Inflammatory macrophage treated with lipopolysaccharide for 4 hours (primary cell): ENCODE results near the gene IGFBP2.

Experiments used
- DNase-seq: peaks from one replicate; pipeline ENCODE4 v3.0.0-alpha.2; 2020

IGFBP2 gene

GRCh38 chr2:216643986-216644659, 10.9 kb downstream of the IGFBP2 start:
- DNase-seq = no peak

GRCh38 chr2:216644842-216645635, 11.8 kb downstream of the IGFBP2 start:
- no peak for DNase-seq

- no peak for DNase-seq
These were observed 12.4 kb downstream of the IGFBP2 start for GRCh38 chr2:216645636-216645950.

- no peak for DNase-seq
These were observed 12.9 kb downstream of the IGFBP2 start for GRCh38 chr2:216646116-216646515.

GRCh38 chr2:216648105-216648504, 14.9 kb downstream of the IGFBP2 start:
- no peak for DNase-seq

GRCh38 chr2:216649574-216649973, 16.4 kb downstream of the IGFBP2 start:
- no peak for DNase-seq

- DNase-seq = no peak
These were observed 17.5 kb downstream of the IGFBP2 start for GRCh38 chr2:216650626-216651257.

- DNase-seq = peak; percentile 56
These were observed 18.2 kb downstream of the IGFBP2 start for GRCh38 chr2:216651351-216651881.

GRCh38 chr2:216652566-216652965, 19.3 kb downstream of the IGFBP2 start:
- DNase-seq = no peak

- no peak for DNase-seq
These were observed 20.0 kb downstream of the IGFBP2 start for GRCh38 chr2:216653093-216653799.

- no peak for DNase-seq
These were observed 20.7 kb downstream of the IGFBP2 start for GRCh38 chr2:216653931-216654365.

GRCh38 chr2:216654528-216655052, 21.4 kb downstream of the IGFBP2 start:
- no peak for DNase-seq

- no peak for DNase-seq
These were observed 24.1 kb downstream of the IGFBP2 start for GRCh38 chr2:216657086-216657855.

GRCh38 chr2:216657980-216658379, 24.8 kb downstream of the IGFBP2 start:
- DNase-seq = no peak

GRCh38 chr2:216658757-216659156, 25.5 kb downstream of the IGFBP2 start:
- DNase-seq = no peak

- no peak for DNase-seq
These were observed 26.1 kb downstream of the IGFBP2 start for GRCh38 chr2:216659276-216659675.

GRCh38 chr2:216660496-216660895, 27.3 kb downstream of the IGFBP2 start:
- no peak for DNase-seq

- no peak for DNase-seq
These were observed 27.8 kb downstream of the IGFBP2 start for GRCh38 chr2:216661051-216661450.

- peak; percentile 4 for DNase-seq
These were observed 28.6 kb downstream of the IGFBP2 start for GRCh38 chr2:216661639-216662375.

GRCh38 chr2:216663106-216663505, 29.9 kb downstream of the IGFBP2 start:
- no peak for DNase-seq

GRCh38 chr2:216663846-216664245, 30.6 kb downstream of the IGFBP2 start:
- DNase-seq = no peak
